ENCODE measurements around the gene APOL1.
"Not testable (repeated sequence)": the region's sequence is repeated elsewhere in the genome, so short reads cannot be mapped to it uniquely, and the experiment has no call there.

APOL1 gene

GRCh38 chr22:36252754-36253522 is at the start of gene APOL1:
TSS of gene APOL1 (plus strand) at chr22:36253133. CDS start at chr22:36254956, 1,823 bp downstream.
- DNase-seq (ENCODE audit: extremely low read depth, low read depth), result no peak
- TF ChIP-seq CTCF (IDR thresholded peaks at IDR 0.05; ENCODE audit: low read depth, low read length), result no peak

DNA sequence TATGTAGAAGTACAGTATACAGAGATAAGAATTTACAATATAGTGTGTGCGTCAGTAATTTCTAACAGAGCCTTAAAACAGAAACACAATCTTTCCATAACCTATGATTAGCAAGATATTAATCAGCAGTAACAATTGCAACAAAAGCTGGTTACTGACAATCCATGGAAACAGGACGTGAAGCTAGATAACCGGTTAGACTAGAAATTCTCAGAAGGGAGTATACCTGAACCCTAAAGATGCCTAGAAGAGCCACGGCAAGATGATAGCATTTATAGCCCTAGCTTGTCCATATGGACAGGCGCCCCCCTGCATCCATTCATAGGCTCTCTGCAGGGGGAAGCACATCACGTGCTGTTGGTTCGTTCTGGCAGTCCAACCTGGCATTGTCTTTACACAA is 49.5 kb upstream of the APOL1 start:
- DNase-seq (ENCODE audit: extremely low read depth, low read depth), result not testable (repeated sequence)

DNA sequence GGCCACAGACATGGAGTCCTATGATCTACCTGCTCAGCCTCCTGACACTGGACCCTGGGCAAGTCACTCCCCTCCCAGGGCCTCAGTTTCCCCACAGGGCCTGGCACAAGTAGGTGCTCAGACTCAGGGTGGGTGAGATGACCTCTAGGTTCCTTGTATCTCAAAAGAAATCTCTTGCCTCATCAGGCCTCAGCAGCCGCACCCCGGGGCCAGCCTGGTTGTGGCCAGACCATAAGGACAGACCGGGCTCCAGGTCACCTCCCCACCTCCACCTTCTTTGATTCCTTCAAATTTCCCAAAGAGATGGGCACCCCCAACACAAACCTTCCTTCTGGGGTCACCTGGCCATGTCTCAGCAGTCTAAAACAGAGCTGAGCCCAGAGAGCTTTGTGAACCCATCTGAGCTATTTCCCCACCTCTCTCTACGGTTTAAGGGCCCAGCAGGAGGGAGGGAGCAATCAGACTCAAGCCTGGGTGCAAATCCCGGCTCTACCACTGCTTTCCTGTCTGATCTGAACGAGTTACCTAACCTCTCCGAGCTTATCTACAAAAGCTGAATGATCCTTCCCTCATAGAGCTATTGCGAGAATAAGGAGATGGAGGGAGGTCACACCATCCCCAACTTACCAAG is 48.8 kb upstream of the APOL1 start:
- no peak for TF ChIP-seq CTCF (IDR thresholded peaks at IDR 0.05; ENCODE audit: low read depth, low read length)
- no peak for DNase-seq (ENCODE audit: extremely low read depth, low read depth)

DNA sequence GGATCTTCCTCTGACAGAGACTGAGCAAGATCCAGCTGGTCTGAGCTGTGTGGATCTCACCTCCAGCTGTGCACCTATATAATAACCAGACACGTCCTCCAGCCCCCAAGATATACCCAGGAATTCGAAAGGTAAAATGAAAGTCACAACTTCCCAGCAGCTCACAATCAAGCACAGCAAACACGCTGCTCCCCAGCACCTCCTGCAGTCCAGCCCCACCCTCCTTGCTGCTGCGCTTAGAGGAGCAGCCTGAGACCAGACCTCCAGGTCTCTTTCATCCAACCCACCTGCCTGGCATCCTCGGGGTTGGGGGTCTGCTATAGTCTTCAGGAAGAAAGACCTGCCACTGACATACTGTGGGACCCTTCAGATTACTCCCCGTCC is 48.3 kb upstream of the APOL1 start:
- no peak for TF ChIP-seq CTCF (IDR thresholded peaks at IDR 0.05; ENCODE audit: low read depth, low read length)
- no peak for DNase-seq (ENCODE audit: extremely low read depth, low read depth)

- not testable (repeated sequence) for DNase-seq (ENCODE audit: extremely low read depth, low read depth)
Measured at GRCh38 chr22:36205573-36205972, 47.4 kb upstream of the APOL1 start.

DNA sequence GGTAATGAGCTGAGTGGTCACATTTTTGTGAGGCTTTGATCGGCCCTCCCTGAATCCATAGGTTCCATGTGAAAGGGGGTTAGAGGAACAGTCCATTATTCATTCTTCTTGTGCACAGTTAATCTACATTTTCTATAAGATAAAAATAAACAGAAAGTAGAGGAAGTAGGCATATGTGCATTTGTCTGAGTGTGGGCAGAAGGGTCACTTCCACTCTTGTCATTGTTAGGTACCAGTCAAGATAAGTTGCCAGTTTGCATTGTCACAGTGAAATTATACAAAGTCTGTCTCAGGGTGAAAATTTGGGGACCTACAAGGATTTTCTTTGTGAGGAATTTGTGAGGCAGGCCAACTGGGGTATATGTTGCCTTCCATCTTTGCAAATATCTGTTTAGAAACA is 46.7 kb upstream of the APOL1 start:
- no peak for TF ChIP-seq CTCF (IDR thresholded peaks at IDR 0.05; ENCODE audit: low read depth, low read length)
- DNase-seq (ENCODE audit: extremely low read depth, low read depth), result no peak

DNA sequence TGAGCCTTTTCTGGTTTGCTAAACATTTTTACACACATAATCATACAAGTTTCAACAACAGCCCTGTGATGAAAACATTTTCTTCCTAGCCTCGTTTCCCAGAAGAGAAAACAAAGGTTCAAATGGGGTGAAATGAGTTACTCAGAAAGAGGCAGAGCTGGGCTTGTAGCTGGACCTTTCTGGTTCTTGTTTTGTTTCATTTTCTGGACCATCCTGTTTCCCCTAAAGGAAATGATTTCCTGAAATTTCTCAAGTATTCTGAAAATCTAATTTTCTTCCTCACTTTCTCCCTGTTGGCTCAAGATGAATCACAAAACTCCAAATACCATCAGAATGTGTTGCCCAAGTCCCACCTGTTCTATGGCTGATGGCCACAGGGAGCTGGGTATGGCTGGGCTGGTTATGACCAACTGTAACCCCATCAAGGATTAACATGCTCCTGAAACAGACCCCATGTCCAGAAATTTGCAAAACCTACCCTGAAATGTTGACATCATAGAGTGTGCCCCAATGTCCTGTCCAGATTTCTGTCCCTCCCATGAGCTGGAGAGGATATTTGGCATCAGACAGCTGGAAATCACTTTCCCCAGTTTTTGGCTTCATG is 44.7 kb upstream of the APOL1 start:
- no peak for DNase-seq (ENCODE audit: extremely low read depth, low read depth)
- no peak for TF ChIP-seq CTCF (IDR thresholded peaks at IDR 0.05; ENCODE audit: low read depth, low read length)

- no peak for TF ChIP-seq CTCF (IDR thresholded peaks at IDR 0.05; ENCODE audit: low read depth, low read length)
- DNase-seq (ENCODE audit: extremely low read depth, low read depth), result no peak
Measured at GRCh38 chr22:36208914-36209313, 44.0 kb upstream of the APOL1 start.

GRCh38 chr22:36209488-36209908 is 43.4 kb upstream of the APOL1 start:
- not testable (repeated sequence) for DNase-seq (ENCODE audit: extremely low read depth, low read depth)

Data from AG09319 (cell line).